HepG2 (cell line): ENCODE results near the gene PDE4D. TPM values are rescaled to one million over a fixed set of nuclear protein-coding genes. Genes with fewer than 3 reads are reported as not detected.

Source experiments
- CCDC6 ChIP-seq: sonication (generic); formaldehyde crosslinking; IDR thresholded peaks from 2 replicates; pipeline ENCODE4 v1.8.1; 2022; ENCODE audit warnings: mild to moderate bottlenecking, missing genetic modification reagents, moderate library complexity
- FOXK2 ChIP-seq: fragments of 450-650 bp; IDR thresholded peaks from 2 replicates; pipeline ENCODE4 v1.6.1; 2016
- ZBTB4 ChIP-seq: sonication (generic); formaldehyde crosslinking; IDR thresholded peaks from 2 replicates; pipeline ENCODE4 v1.4.0; 2020; ENCODE audit warnings: missing genetic modification reagents, mild to moderate bottlenecking, borderline replicate concordance
- ZHX1 ChIP-seq: sonication (generic); formaldehyde crosslinking; IDR thresholded peaks from 2 replicates; pipeline ENCODE4 v1.8.1; 2022; ENCODE audit warnings: low read depth, mild to moderate bottlenecking, missing genetic modification reagents
- ZNF142 ChIP-seq: sonication (generic); formaldehyde crosslinking; IDR thresholded peaks from 2 replicates; pipeline ENCODE4 v1.4.0; 2020; ENCODE audit warnings: missing genetic modification reagents
- polyA plus RNA-seq, 8 experiments: library from polyadenylated mRNA; depleted of rRNA in 3 of 8; stranded (reverse) in 7 of 8; unstranded in 1 of 8; fragments of >200 nt; fragmentation: Illumina TruSeq in 4 of 8; extraction: Trizol in 4 of 8; gene quantifications; 2 replicates each; pipeline versions ENCODE4 v1.2.1 to v1.2.3, GENCODE V29; 2011 to 2016; ENCODE audit warnings: low read depth in 4 of 8, missing spikeins in 1 of 8, mixed read lengths in 1 of 8; ENCODE audit not compliant: insufficient read depth in 1 of 8
- total RNA-seq, 5 experiments: library from RNA; depleted of rRNA; stranded (reverse); fragments of >200 nt; fragmentation: Illumina TruSeq; extraction: Trizol; gene quantifications; 2 replicates each; pipeline ENCODE4 v1.2.3, GENCODE V29; 2016; ENCODE audit warnings: low read depth in 1 of 5

PDE4D gene
- total and polyA plus RNA-seq, 2 of the 13 experiments (the other 11 are each of a cell fraction or from before 2014, with no cell fraction given) = 7.0 to 12.2 TPM

GRCh38 chr5:59236986-59237385 lies 656.5 kb downstream of the PDE4D start (continued):
- no peak for TF ChIP-seq ZNF142 (CRISPR knock-in tag)
- TF ChIP-seq ZHX1 = no peak
- TF ChIP-seq FOXK2 = no peak
- no peak for TF ChIP-seq ZBTB4 (CRISPR knock-in tag)
- no peak for TF ChIP-seq CCDC6 (CRISPR knock-in tag)
- TF ChIP-seq, all 625 proteins: peak for 0
